Lower leg skin (tissue), 3 donors: ENCODE data around the gene FBXO8.

Source experiments
- CTCF ChIP-seq, 3 donors: fragments of 450-650 bp; IDR thresholded peaks; one replicate each; pipeline ENCODE4 v1.5.1; 2016; ENCODE audit warnings: antibody characterized with exemption in 3 of 3, mild to moderate bottlenecking in 3 of 3, moderate library complexity in 2 of 3
- POLR2A ChIP-seq, 2 donors: fragments of 450-650 bp; IDR thresholded peaks; one replicate each; pipeline ENCODE4 v1.6.1; 2016 to 2017; ENCODE audit warnings: antibody characterized with exemption in 2 of 2, mild to moderate bottlenecking in 1 of 2, moderate library complexity in 1 of 2

GRCh38 chr4:174292473-174292872, 9.0 kb upstream of the FBXO8 start:
- TF ChIP-seq CTCF (IDR thresholded peaks at IDR 0.05), result no peak
- no peak for TF ChIP-seq POLR2A (IDR thresholded peaks at IDR 0.05)
